GM23338 (cell line): ENCODE results near the gene PALLD.

Experiments
- CREB1 ChIP-seq: fragments of 250-450 bp; sonication (Bioruptor Pico); IDR thresholded peaks from 2 replicates; pipeline ENCODE4 v1.5.0; 2020; ENCODE audit warnings: low read depth, mild to moderate bottlenecking, moderate library complexity
- EZH2 ChIP-seq: fragments of 200-600 bp; sonication (generic); IDR thresholded peaks from one replicate; pipeline ENCODE4 v1.8.0; 2017; ENCODE audit warnings: antibody characterized with exemption, mild to moderate bottlenecking, low read depth; ENCODE audit not compliant: unreplicated experiment
- EZH2phosphoT487 ChIP-seq: fragments of 200-600 bp; sonication (generic); IDR thresholded peaks from one replicate; pipeline ENCODE4 v1.8.1; 2018; ENCODE audit warnings: antibody characterized with exemption; ENCODE audit not compliant: unreplicated experiment
- JUNB ChIP-seq: IDR thresholded peaks from one replicate; pipeline ENCODE4 v1.6.1; 2016; ENCODE audit warnings: antibody characterized with exemption; ENCODE audit not compliant: unreplicated experiment
- NANOG ChIP-seq: IDR thresholded peaks from 2 replicates; pipeline ENCODE4 v1.6.1; 2016; ENCODE audit warnings: antibody characterized with exemption, borderline replicate concordance
- POLR2AphosphoS5 ChIP-seq: IDR thresholded peaks from 2 replicates; pipeline ENCODE4 v1.6.1; 2016; ENCODE audit warnings: antibody characterized with exemption, low read depth
- TF ChIP-seq, protein P1 (sequence below), 2 experiments: fragments of 200-600 bp in 1 of 2; sonication (generic) in 1 of 2; conservative IDR thresholded peaks; 2 replicates each; pipeline versions ENCODE4 v1.5.1 to v1.6.1; 2016 to 2017; ENCODE audit warnings: antibody characterized with exemption in 2 of 2, low read depth in 2 of 2, mild to moderate bottlenecking in 2 of 2, moderate library complexity in 1 of 2
- TF ChIP-seq, protein P2 (sequence below): IDR thresholded peaks from one replicate; pipeline ENCODE4 v1.6.1; 2018; ENCODE audit warnings: antibody characterized with exemption; ENCODE audit not compliant: unreplicated experiment

DNA sequence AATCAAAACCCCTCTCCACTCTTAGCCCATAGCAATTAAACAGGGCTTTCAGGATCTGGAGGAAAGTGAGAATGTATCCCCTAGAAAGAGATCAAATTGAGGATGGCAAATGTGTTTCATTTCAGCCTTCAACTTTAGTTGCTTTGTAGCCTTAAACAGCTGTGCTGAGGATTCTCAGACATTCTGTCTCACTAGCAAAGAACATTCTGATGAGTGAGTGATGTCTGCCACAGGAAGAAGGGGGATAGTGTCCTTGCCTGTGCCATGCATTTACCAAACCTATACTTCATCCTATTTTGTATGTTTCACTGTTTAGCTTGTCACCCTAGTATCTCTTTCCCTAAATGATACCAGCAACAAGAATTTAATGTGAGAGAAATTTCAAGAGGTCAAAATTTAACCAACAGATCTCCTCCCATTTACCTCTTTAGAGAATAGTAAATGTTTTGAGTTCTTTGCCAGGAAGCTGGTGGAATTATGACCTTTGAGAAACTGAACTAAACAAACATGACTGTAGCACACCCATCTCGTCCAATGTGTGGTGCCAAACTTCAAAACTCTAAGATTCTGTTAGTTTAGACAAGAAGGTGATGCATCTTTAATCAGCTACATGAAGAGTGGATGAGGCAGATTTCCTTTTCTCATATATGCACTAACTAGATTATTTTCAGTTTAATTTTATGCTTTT is 165.6 kb downstream of the PALLD start:
- TF ChIP-seq EZH2 (no peak), CREB1 (CRISPR knock-in tag) (no peak), POLR2AphosphoS5 (no peak), NANOG (no peak), EZH2phosphoT487 (no peak), JUNB (no peak)
- TF ChIP-seq, protein P1, sequence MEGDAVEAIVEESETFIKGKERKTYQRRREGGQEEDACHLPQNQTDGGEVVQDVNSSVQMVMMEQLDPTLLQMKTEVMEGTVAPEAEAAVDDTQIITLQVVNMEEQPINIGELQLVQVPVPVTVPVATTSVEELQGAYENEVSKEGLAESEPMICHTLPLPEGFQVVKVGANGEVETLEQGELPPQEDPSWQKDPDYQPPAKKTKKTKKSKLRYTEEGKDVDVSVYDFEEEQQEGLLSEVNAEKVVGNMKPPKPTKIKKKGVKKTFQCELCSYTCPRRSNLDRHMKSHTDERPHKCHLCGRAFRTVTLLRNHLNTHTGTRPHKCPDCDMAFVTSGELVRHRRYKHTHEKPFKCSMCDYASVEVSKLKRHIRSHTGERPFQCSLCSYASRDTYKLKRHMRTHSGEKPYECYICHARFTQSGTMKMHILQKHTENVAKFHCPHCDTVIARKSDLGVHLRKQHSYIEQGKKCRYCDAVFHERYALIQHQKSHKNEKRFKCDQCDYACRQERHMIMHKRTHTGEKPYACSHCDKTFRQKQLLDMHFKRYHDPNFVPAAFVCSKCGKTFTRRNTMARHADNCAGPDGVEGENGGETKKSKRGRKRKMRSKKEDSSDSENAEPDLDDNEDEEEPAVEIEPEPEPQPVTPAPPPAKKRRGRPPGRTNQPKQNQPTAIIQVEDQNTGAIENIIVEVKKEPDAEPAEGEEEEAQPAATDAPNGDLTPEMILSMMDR (conservative IDR thresholded peaks at IDR 0.05; ENCODE audit: low read depth in 2 of 2), result no peak
- TF ChIP-seq, protein P2, sequence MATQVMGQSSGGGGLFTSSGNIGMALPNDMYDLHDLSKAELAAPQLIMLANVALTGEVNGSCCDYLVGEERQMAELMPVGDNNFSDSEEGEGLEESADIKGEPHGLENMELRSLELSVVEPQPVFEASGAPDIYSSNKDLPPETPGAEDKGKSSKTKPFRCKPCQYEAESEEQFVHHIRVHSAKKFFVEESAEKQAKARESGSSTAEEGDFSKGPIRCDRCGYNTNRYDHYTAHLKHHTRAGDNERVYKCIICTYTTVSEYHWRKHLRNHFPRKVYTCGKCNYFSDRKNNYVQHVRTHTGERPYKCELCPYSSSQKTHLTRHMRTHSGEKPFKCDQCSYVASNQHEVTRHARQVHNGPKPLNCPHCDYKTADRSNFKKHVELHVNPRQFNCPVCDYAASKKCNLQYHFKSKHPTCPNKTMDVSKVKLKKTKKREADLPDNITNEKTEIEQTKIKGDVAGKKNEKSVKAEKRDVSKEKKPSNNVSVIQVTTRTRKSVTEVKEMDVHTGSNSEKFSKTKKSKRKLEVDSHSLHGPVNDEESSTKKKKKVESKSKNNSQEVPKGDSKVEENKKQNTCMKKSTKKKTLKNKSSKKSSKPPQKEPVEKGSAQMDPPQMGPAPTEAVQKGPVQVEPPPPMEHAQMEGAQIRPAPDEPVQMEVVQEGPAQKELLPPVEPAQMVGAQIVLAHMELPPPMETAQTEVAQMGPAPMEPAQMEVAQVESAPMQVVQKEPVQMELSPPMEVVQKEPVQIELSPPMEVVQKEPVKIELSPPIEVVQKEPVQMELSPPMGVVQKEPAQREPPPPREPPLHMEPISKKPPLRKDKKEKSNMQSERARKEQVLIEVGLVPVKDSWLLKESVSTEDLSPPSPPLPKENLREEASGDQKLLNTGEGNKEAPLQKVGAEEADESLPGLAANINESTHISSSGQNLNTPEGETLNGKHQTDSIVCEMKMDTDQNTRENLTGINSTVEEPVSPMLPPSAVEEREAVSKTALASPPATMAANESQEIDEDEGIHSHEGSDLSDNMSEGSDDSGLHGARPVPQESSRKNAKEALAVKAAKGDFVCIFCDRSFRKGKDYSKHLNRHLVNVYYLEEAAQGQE, result no peak
